Measurements from ENCODE around the gene PRG3. TPM values are rescaled to one million over a fixed set of nuclear protein-coding genes. Genes with fewer than 3 reads are reported as not detected.

Gene PRG3
- total and polyA plus RNA-seq, 2 of the 13 experiments (the other 11 are each of a cell fraction or from before 2014, with no cell fraction given) = not detected

- H3K4me1 ChIP-seq (ENCODE audit: insufficient read depth, low read length) = peaks cover 24% of the 10 kb centered on the region
- H4K20me1 ChIP-seq (ENCODE audit: insufficient read depth, low read length) = no peaks in the 10 kb centered on the region
- WGBS (ENCODE audit: low lambda C conversion rate) = 21% methylated on average over 5 of the region's 5 CpGs
- H3K27me3 ChIP-seq (ENCODE audit: control insufficient read depth in 1 of 2, insufficient read depth in 2 of 2, low read length in 2 of 2) = peaks cover 0 to 4% of the 10 kb centered on the region in 2 experiments; a peak in 3 of 5 replicates
- no peaks in the 10 kb centered on the region for H3K9me3 ChIP-seq (ENCODE audit: low read length)
- H2AFZ ChIP-seq (ENCODE audit: low read length) = no peak overlapping the region
- FAIRE-seq (no peak), DNase-seq (ENCODE audit: low spot score) (no peak), ATAC-seq (no peak)
- H3K79me2 ChIP-seq (ENCODE audit: insufficient read depth, low read length) = no peaks in the 10 kb centered on the region
- ChIA-PET POLR2A (interaction anchor here (0.6 to 0.8 kb wide), 2 partner anchors 54 to 58 kb away, joined by 3 read pairs; no protein-coding TSS in a partner anchor), CTCF (ENCODE audit: low intra/inter-chr PET ratio, low total read pairs) (no interaction called here)
- no peaks in the 10 kb centered on the region for H3K36me3 ChIP-seq (replicated peaks in 1 of 2; ENCODE audit: control insufficient read depth in 1 of 2, insufficient read depth in 2 of 2, low read length in 2 of 2)
- H3K27ac ChIP-seq (ENCODE audit: extremely low read length, insufficient read depth, low read length) = no peak overlapping the region
- intact Hi-C loops (cut with micrococcal nuclease; ENCODE audit: unreplicated experiment) = no loop called here
- H3K9ac ChIP-seq (ENCODE audit: insufficient read depth, low read depth, low read length) = no peak overlapping the region
- H3K4me2 ChIP-seq (ENCODE audit: low read depth, low read length) = 0 out of 2 replicates have a peak overlapping the region, but pooled peaks have one; percentile 68
- BruUV-seq (replicated peaks) = no TSS peak
- in situ Hi-C loops (cut with HindIII; ENCODE audit: extremely low pct_ligation_motif_present, low pct_unique_long_range_greater_than_20kb) = no loop called here
- H3K4me3 ChIP-seq (replicated peaks in 1 of 3; ENCODE audit: insufficient read depth in 1 of 3, low read depth in 2 of 3, low read length in 3 of 3) = no peak overlapping the region
- no peak for TF ChIP-seq ZBTB38 (CRISPR knock-in tag; IDR thresholded peaks at IDR 0.05)
- no peak for TF ChIP-seq ZNF335 (CRISPR knock-in tag; IDR thresholded peaks at IDR 0.05)
- TF ChIP-seq ZNF639 (CRISPR knock-in tag; conservative IDR thresholded peaks at IDR 0.05) = no peak
- no peak for TF ChIP-seq RERE (CRISPR knock-in tag; IDR thresholded peaks at IDR 0.05; ENCODE audit: low read depth)
- TF ChIP-seq ZNF678 (CRISPR knock-in tag; IDR thresholded peaks at IDR 0.05) = no peak
- TF ChIP-seq ZNF431 (CRISPR knock-in tag; IDR thresholded peaks at IDR 0.05; ENCODE audit: borderline replicate concordance, low read depth) = no peak
- no peak for TF ChIP-seq HDAC2 (CRISPR knock-in tag; IDR thresholded peaks at IDR 0.05)
- TF ChIP-seq ZNF672 (CRISPR knock-in tag; IDR thresholded peaks at IDR 0.05) = no peak
- TF ChIP-seq ZBTB2 (CRISPR knock-in tag; IDR thresholded peaks at IDR 0.05; ENCODE audit: low read depth) = no peak
- no peak for TF ChIP-seq FOSL2 (CRISPR knock-in tag; IDR thresholded peaks at IDR 0.05)
- TF ChIP-seq SOX13 (IDR thresholded peaks at IDR 0.05) = no peak
- TF ChIP-seq SOX13 (CRISPR knock-in tag; conservative IDR thresholded peaks at IDR 0.05 in 1 of 2, IDR thresholded peaks at IDR 0.05 in 1 of 2) = no peak
- no peak for TF ChIP-seq DMTF1 (CRISPR knock-in tag; IDR thresholded peaks at IDR 0.05)
Measured at GRCh38 chr11:57399221-57399620, 18.3 kb upstream of the PRG3 start.

All from HepG2 (cell line).